Ectodermal cell (in vitro differentiated cells): ENCODE results near the gene LZIC. TPM values are rescaled to one million over a fixed set of nuclear protein-coding genes. Genes with fewer than 3 reads are reported as not detected.
A peak's percentile ranks its signal among the peaks of the same experiment; 100 is the strongest.

ENCODE experiments used
- H3K27ac ChIP-seq: 2 replicates; pipeline ENCODE4 v1.7.0; 2013; ENCODE audit warnings: mild to moderate bottlenecking, low read depth, low read length; ENCODE audit not compliant: insufficient read depth, poor library complexity, severe bottlenecking
- H3K27me3 ChIP-seq: 2 replicates; pipeline ENCODE4 v1.7.0; 2013; ENCODE audit warnings: mild to moderate bottlenecking, low read length; ENCODE audit not compliant: insufficient read depth, control insufficient read depth, poor library complexity, severe bottlenecking
- H3K36me3 ChIP-seq: one replicate; pipeline ENCODE4 v1.7.0; 2013; ENCODE audit warnings: low read length; ENCODE audit not compliant: control insufficient read depth, insufficient read depth
- H3K4me1 ChIP-seq: one replicate; pipeline ENCODE4 v1.7.0; 2013; ENCODE audit warnings: low read length; ENCODE audit not compliant: control insufficient read depth, insufficient read depth
- H3K4me3 ChIP-seq: 2 replicates; pipeline ENCODE4 v1.7.0; 2013; ENCODE audit warnings: low read depth, low read length, control low read depth; ENCODE audit not compliant: insufficient read depth
- H3K9me3 ChIP-seq: 2 replicates; pipeline ENCODE4 v1.7.0; 2013; ENCODE audit warnings: mild to moderate bottlenecking, low read length, moderate library complexity; ENCODE audit not compliant: control insufficient read depth
- WGBS, 2 experiments: methylation state at CpG; one replicate each; pipeline ENCODE4 v1.1.7; 2013; ENCODE audit warnings: missing lambda C conversion rate in 2 of 2; 5-methylcytosine and 5-hydroxymethylcytosine counted together
- polyA plus RNA-seq, 4 experiments: library from polyadenylated mRNA; stranded (reverse); fragments of 50-300 nt; gene quantifications; one replicate each; pipeline ENCODE4 v1.2.3, GENCODE V29; 2013

LZIC gene
- 36.9 TPM for polyA plus RNA-seq (2013, experiment 1 of 4)
- 36.7 TPM for polyA plus RNA-seq (2013, experiment 2 of 4)
- 27.1 TPM for polyA plus RNA-seq (2013, experiment 3 of 4)
- polyA plus RNA-seq (2013, experiment 4 of 4): 29.7 TPM

DNA sequence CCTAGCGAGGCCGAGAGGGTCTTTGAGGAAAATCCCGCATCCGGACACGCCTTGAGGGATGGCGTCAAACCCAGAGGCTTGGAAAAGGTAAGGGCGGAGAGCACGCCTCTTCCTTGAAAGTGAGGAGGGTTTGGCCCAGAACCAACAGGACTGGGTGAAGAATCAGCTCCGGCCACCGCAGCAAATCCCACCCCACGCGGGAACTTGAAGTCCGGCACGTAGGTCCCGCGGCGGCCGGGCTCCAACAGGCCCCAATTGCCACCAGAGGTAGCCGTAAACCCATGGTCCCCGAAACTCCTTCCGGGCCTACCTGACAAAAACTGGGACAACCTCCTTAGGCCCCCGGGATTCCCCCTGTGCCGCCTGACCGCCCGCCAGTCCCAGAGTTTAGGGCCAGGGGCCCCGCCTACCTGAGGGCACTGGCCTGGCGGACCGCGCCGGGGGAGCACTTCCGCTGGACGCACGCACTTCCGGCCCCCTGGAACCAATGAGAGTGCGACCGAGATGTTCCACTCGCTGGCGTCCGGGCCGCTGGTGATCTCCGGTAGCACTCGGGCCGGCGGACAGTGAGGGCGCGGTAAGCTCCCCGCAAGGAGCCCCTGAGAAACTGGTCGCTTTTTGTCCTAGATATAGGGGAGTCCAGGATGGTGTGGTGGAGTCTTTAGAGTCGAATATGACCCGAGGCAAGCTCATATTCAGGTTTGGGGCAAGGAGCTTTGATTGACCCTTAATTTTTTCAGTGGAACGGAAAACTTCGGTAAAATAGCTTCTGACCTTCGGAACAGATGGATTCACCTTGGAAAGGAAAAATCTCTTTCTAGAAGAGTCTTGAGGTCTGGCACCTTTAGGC is at the start of gene LZIC, which contains the start of gene NMNAT1:
Gene LZIC (minus strand): TSS at position 453 of the 850 bp plus-strand sequence. CDS start 6,772 bp downstream, outside the sequence.
Gene NMNAT1 (plus strand): TSS at position 537 of the 850 bp plus-strand sequence. CDS start 28,599 bp downstream, outside the sequence.
- Histone ChIP-seq H3K27ac (peak within 1 kb of the TSS; percentile 18), H3K9me3 (no peaks in the 10 kb centered on the region), H3K4me3 (peak within 1 kb of the TSS; percentile 82), H3K36me3 (no peaks in the 10 kb centered on the region), H3K4me1 (no peaks in the 10 kb centered on the region), H3K27me3 (no peaks in the 10 kb centered on the region)
- 0 to 1% methylated on average over 53 of the region's 53 CpGs for WGBS, 2 experiments

DNA sequence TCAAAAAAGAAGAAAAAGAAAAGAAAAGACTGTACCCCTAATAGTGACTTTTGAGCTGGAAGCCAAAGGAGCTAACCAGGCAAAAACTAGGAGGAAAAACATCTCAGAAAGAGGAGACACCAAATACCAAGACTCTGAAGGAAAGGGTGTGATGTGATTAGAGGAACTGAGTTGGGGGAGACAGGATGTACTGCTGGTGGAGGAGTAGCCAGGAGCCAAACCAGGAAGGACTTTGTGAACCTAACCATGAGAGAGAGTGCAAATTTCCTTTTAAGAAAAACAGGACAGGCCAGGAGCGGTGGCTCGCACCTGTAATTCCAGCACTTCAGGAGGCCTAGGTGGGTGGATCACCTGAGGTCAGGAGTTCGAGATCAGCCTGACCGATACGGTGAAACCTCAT is 49.7 kb upstream of the LZIC start:
- no peaks in the 10 kb centered on the region for H3K36me3 ChIP-seq
- H3K4me3 ChIP-seq: no peak overlapping the region
- H3K27me3 ChIP-seq: peaks cover 29% of the 10 kb centered on the region
- H3K9me3 ChIP-seq: no peaks in the 10 kb centered on the region
- H3K4me1 ChIP-seq: no peaks in the 10 kb centered on the region
- WGBS, 2 experiments: 89 to 94% methylated on average over 5 of the region's 5 CpGs
- H3K27ac ChIP-seq: no peak overlapping the region

DNA sequence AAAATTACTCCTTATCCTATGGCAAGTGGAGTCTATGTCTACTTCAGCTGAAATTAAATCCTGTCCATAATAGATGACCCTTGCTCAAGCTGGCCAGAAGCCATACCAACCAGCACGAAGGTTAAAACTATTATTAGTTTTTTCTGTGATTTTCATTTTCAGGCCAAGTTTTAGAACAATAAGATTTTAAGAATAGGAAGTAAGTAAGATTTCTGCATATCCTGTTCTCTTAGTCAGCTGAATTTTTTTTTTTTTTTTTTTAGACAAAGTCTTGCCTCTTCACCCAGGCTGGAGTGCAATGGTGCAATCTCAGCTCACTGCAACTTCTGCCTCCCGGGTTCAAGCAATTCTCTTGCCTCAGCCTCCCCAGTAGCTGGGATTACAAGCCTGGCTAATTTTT is 47.8 kb upstream of the LZIC start:
- Histone ChIP-seq H3K27ac (no peak overlapping the region), H3K4me3 (no peak overlapping the region), H3K27me3 (peaks cover 10% of the 10 kb centered on the region), H3K9me3 (no peaks in the 10 kb centered on the region), H3K4me1 (no peaks in the 10 kb centered on the region), H3K36me3 (no peaks in the 10 kb centered on the region)
- 94 to 96% methylated on average over 2 of the region's 2 CpGs for WGBS, 2 experiments

DNA sequence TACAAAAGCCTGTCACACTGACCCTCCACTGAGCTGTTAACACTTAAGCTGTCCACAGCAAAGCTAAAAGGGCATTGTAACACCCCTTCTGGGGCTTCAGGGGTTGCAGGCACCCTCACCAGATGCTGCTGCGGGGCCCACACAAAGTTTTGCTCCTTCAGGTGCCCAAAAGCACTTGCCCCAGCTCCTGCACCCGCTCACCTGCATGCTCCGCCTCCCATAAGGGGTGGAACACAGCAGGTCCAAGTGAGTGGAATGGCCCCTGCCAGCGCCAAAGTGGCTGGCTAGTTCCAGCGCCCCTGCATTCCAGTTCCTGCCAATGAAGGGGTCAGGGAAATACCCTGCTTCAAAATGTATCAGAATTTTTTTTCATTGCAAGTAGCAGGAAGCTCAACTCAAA is 46.6 kb upstream of the LZIC start:
- no peaks in the 10 kb centered on the region for H3K27me3 ChIP-seq
- H3K36me3 ChIP-seq: no peaks in the 10 kb centered on the region
- H3K4me3 ChIP-seq: no peak overlapping the region
- no peaks in the 10 kb centered on the region for H3K9me3 ChIP-seq
- 88 to 89% methylated on average over 5 of the region's 5 CpGs for WGBS, 2 experiments
- H3K4me1 ChIP-seq: no peaks in the 10 kb centered on the region
- no peak overlapping the region for H3K27ac ChIP-seq

DNA sequence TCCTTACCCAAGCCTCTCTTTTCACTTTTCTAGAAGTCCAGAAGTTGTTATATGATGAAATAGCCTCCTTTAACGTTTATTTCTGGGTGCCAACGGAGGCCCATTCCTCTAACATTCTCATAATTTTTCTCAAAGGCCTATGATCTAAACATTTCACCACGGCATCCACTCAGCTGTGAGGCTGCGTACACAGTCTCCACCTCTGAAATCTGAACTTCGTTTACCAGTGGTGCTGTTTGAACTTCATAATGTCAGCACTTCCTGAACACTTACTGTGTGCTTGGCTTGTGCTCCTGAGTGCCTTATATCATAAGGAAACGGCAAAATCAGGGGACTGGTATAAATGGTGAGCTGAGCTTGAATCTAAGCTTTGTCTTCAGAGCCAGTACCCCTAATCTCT is 41.8 kb upstream of the LZIC start:
- WGBS, 2 experiments: 74 to 76% methylated on average over 6 of the region's 6 CpGs
- peaks cover 6% of the 10 kb centered on the region for H3K36me3 ChIP-seq

DNA sequence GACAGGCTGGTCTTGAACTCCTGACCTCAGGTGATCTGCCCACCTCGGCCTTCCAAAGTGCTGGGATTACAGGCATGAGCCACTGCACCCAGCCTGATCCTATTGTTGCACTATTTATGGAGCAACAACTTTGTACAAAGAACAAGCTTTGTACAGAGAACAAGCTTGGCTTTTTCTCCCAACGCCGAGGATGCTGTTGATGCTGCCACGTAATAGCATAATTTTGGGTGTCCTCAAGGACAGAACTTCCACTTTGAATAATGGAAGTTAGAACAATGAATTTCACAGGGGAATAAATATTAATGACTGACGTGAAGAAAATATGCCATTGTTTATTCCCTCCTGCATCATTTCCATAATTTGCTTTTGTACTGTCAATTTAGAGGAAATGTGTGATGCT is 41.1 kb upstream of the LZIC start:
- H3K27me3 ChIP-seq: no peaks in the 10 kb centered on the region
- no peak overlapping the region for H3K4me3 ChIP-seq
- no peak overlapping the region for H3K27ac ChIP-seq
- WGBS, 2 experiments: 97 to 98% methylated on average over 4 to 5 of the region's 5 CpGs
- no peaks in the 10 kb centered on the region for H3K4me1 ChIP-seq
- peaks cover 6% of the 10 kb centered on the region for H3K36me3 ChIP-seq
- no peaks in the 10 kb centered on the region for H3K9me3 ChIP-seq

More for the DNA sequence above, 41.8 kb upstream of the LZIC start:
- H3K4me3 ChIP-seq: no peak overlapping the region
- H3K9me3 ChIP-seq: no peaks in the 10 kb centered on the region
- no peak overlapping the region for H3K27ac ChIP-seq
- H3K4me1 ChIP-seq: no peaks in the 10 kb centered on the region
- no peaks in the 10 kb centered on the region for H3K27me3 ChIP-seq

DNA sequence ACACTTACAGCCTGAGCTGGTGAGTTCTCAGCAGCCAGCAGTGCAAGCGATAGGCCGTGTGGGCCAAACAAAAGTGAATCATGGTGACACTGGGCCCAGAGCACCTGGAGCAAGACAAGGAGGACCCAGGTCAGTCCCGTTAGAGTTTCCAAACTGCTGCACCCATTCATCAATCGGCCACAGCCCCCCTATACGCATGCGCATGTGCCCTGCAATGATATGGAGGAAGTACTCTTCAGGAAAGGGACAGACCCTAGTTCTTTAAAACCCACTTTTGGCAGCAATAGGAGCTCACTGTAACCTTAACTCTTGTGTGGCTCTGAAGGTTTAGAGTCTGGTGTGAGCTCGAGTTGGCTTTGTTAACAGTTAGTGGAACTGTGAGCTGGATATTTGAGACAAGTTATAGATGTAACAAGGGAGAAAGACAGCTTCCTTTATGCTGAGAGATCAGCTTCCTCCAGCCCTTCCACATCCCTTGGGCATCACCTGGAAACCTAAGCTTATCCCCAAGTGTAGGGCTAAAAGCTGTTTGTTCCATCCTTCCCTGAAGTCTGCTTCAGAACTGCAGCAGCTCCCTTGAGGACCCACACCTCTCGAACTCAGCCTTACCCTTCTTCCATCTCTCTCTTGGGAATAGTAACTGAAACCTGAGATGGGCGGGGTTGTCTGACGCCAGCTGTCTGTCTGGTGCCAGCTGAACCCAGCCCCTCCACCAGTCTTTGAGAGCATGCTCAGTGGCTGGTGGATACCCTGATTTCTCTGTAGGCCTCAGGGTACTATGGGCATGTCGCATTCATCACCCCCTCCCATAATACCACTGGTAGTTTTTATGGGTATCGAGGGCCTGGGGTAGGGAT is 17.7 kb upstream of the LZIC start:
- Histone ChIP-seq H3K9me3 (no peaks in the 10 kb centered on the region), H3K27me3 (no peaks in the 10 kb centered on the region), H3K27ac (no peak overlapping the region), H3K36me3 (no peaks in the 10 kb centered on the region), H3K4me1 (no peaks in the 10 kb centered on the region), H3K4me3 (no peak overlapping the region)
- WGBS, 2 experiments: 74 to 77% methylated on average over 11 to 12 of the region's 12 CpGs

DNA sequence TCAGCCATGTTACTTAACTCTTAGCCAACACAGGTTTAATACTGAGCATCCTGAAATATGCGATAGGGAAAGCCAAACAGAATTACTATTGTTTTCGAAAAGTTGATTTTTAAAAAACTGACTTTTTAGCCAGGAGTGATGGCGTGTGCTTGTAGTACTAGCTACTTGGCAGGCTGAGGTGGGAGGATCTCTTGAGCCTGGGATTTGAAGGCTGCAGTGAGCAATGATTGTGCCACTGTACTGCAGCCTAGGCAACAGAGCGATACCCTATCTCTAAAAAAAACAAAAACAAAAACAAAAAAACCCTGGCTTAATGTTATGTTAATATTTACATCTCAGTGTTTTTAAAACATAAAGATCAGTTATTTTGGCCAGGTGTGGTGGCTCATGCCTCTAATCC is 16.8 kb upstream of the LZIC start:
- Histone ChIP-seq H3K36me3 (no peaks in the 10 kb centered on the region), H3K4me1 (no peaks in the 10 kb centered on the region), H3K4me3 (no peak overlapping the region), H3K27ac (no peak overlapping the region), H3K27me3 (no peaks in the 10 kb centered on the region), H3K9me3 (no peaks in the 10 kb centered on the region)
- 94 to 95% methylated on average over 3 to 4 of the region's 4 CpGs for WGBS, 2 experiments

DNA sequence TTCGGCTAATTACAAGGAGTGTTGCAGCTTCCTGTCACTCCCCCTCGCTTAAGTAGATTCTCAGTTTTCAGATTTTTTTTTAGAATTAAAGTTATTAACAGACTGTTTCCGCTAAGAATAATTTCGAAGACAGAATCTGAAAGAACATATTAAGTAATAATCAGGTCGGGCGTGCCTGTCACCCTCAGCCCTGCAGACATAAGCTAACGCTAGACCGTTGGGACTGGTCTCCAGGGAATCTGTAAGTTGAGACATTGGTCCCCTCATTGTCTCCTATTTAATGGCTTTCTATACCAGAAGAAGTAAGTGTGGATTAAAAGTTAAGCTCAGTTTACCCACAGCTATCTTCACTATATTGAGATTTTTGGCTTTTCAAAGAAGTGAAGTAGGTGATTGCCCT is 14.5 kb upstream of the LZIC start:
- Histone ChIP-seq H3K27me3 (no peaks in the 10 kb centered on the region), H3K4me1 (no peaks in the 10 kb centered on the region), H3K36me3 (no peaks in the 10 kb centered on the region), H3K9me3 (no peaks in the 10 kb centered on the region), H3K27ac (no peak overlapping the region), H3K4me3 (no peak overlapping the region)
- WGBS, 2 experiments: 92 to 95% methylated on average over 8 of the region's 8 CpGs

DNA sequence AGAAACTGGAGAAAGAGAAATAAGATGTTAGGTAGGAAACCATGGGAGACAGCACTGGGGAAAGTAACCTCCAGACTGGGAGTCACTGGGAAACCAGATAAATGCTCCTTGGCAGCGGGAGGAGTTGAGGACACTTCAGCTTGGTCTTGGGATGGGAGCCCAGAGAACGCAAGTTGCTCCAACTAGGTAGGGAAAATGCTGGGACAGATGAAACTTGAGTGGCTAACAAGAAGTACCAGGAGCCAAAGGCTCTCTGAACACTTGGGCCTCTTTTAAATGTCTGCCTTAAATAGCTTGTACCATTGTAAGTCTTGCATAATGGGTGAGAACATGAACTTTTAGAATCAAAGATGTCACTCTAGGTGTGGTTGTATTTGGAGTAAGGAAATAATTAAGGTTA is 3.1 kb upstream of the LZIC start:
- Histone ChIP-seq H3K27ac (no peak overlapping the region), H3K36me3 (no peaks in the 10 kb centered on the region), H3K4me3 (no peak overlapping the region), H3K9me3 (no peaks in the 10 kb centered on the region), H3K27me3 (no peaks in the 10 kb centered on the region), H3K4me1 (peaks cover 4% of the 10 kb centered on the region)
- WGBS, 2 experiments: 88 to 96% methylated on average over 2 of the region's 2 CpGs
